Liver (tissue), 9 donors: ENCODE results near the gene ACTN3. TPM values are rescaled to one million over a fixed set of nuclear protein-coding genes. Genes with fewer than 3 reads are reported as not detected.

Experiments
- DNase-seq: peaks from one replicate; pipeline ENCODE4 v3.0.0-alpha.2; 2017; ENCODE audit warnings: low spot score
- H3K27ac ChIP-seq, 2 donors: one replicate each; pipeline ENCODE4 v1.7.0; 2013; ENCODE audit warnings: inconsistent platforms in 2 of 2, low read length in 2 of 2, control low read depth in 1 of 2, low read depth in 1 of 2, mild to moderate bottlenecking in 1 of 2
- H3K27me3 ChIP-seq, 4 donors: one replicate each; pipeline versions ENCODE4 v1.6.1 to v1.7.0; 2013; ENCODE audit warnings: low read length in 3 of 4, inconsistent platforms in 1 of 4, mild to moderate bottlenecking in 1 of 4, moderate library complexity in 1 of 4; ENCODE audit not compliant: control insufficient read depth in 4 of 4, insufficient read depth in 4 of 4
- H3K36me3 ChIP-seq, 4 donors: one replicate each; pipeline versions ENCODE4 v1.6.1 to v1.7.0; 2013; ENCODE audit warnings: low read length in 3 of 4, mild to moderate bottlenecking in 3 of 4, low read depth in 1 of 4, moderate library complexity in 1 of 4; ENCODE audit not compliant: control insufficient read depth in 4 of 4, insufficient read depth in 3 of 4
- H3K4me1 ChIP-seq, 4 donors: one replicate each; pipeline versions ENCODE4 v1.6.1 to v1.7.0; 2013; ENCODE audit warnings: low read length in 3 of 4, mild to moderate bottlenecking in 3 of 4, moderate library complexity in 1 of 4; ENCODE audit not compliant: control insufficient read depth in 4 of 4, insufficient read depth in 4 of 4
- H3K4me3 ChIP-seq, 3 donors: one replicate each; pipeline versions ENCODE4 v1.6.1 to v1.7.0; 2013; ENCODE audit warnings: low read length in 3 of 3, control low read depth in 1 of 3, low read depth in 1 of 3, mild to moderate bottlenecking in 1 of 3
- H3K9ac ChIP-seq, 2 donors: one replicate each; pipeline ENCODE4 v1.7.0; 2013; ENCODE audit warnings: low read length in 2 of 2, mild to moderate bottlenecking in 2 of 2, moderate library complexity in 2 of 2, control low read depth in 1 of 2, low read depth in 1 of 2
- H3K9me3 ChIP-seq, 4 donors: one replicate each; pipeline versions ENCODE4 v1.6.1 to v1.7.0; 2013; ENCODE audit warnings: low read length in 3 of 4; ENCODE audit not compliant: control insufficient read depth in 4 of 4
- ATF3 ChIP-seq: IDR thresholded peaks from 2 replicates; pipeline ENCODE4 v1.6.1; 2016; ENCODE audit warnings: antibody characterized with exemption
- EGR1 ChIP-seq, 2 donors: IDR thresholded peaks; 2 replicates each; pipeline ENCODE4 v1.6.1; 2016 to 2018; ENCODE audit warnings: antibody characterized with exemption in 2 of 2, low read depth in 2 of 2
- FOXA1 ChIP-seq: IDR thresholded peaks from 2 replicates; pipeline ENCODE4 v1.6.1; 2016; ENCODE audit warnings: antibody characterized with exemption
- FOXA2 ChIP-seq: IDR thresholded peaks from 2 replicates; pipeline ENCODE4 v1.6.1; 2016; ENCODE audit warnings: antibody characterized with exemption
- GABPA ChIP-seq, 2 donors: IDR thresholded peaks in 1 of 2; conservative IDR thresholded peaks in 1 of 2; 2 replicates each; pipeline ENCODE4 v1.6.1; 2016; ENCODE audit warnings: antibody characterized with exemption in 2 of 2, mild to moderate bottlenecking in 1 of 2, moderate library complexity in 1 of 2
- HNF4A ChIP-seq, 2 donors: conservative IDR thresholded peaks; 2 replicates each; pipeline ENCODE4 v1.6.1; 2016; ENCODE audit warnings: antibody characterized with exemption in 2 of 2, mild to moderate bottlenecking in 2 of 2
- HNF4G ChIP-seq: IDR thresholded peaks from 2 replicates; pipeline ENCODE4 v1.6.1; 2016; ENCODE audit warnings: antibody characterized with exemption
- JUND ChIP-seq, 2 donors: IDR thresholded peaks; 2 replicates each; pipeline ENCODE4 v1.6.1; 2016; ENCODE audit warnings: antibody characterized with exemption in 2 of 2
- RAD21 ChIP-seq, 2 donors: IDR thresholded peaks; 2 replicates each; pipeline ENCODE4 v1.6.1; 2016; ENCODE audit warnings: antibody characterized with exemption in 2 of 2, mild to moderate bottlenecking in 2 of 2
- RXRA ChIP-seq, 2 donors: IDR thresholded peaks; 2 replicates each; pipeline ENCODE4 v1.6.1; 2017 to 2018; ENCODE audit warnings: antibody characterized with exemption in 2 of 2, mild to moderate bottlenecking in 1 of 2
- SP1 ChIP-seq: IDR thresholded peaks from 2 replicates; pipeline ENCODE4 v1.6.1; 2018; ENCODE audit warnings: antibody characterized with exemption, mild to moderate bottlenecking
- TAF1 ChIP-seq: conservative IDR thresholded peaks from 2 replicates; pipeline ENCODE4 v1.6.1; 2016; ENCODE audit warnings: antibody characterized with exemption, mild to moderate bottlenecking
- YY1 ChIP-seq: IDR thresholded peaks from 2 replicates; pipeline ENCODE4 v1.6.1; 2016; ENCODE audit warnings: antibody characterized with exemption, mild to moderate bottlenecking
- ZBTB33 ChIP-seq: IDR thresholded peaks from 2 replicates; pipeline ENCODE4 v1.6.1; 2016; ENCODE audit warnings: antibody characterized with exemption
- whole genome bisulfite sequencing: extraction: QIAGEN DNeasy Blood & Tissue Kit; methylation state at CpG from one replicate; pipeline ENCODE4 v1.1.7; 2013; 5-methylcytosine and 5-hydroxymethylcytosine counted together
- polyA plus RNA-seq, 2 donors: library from polyadenylated mRNA; stranded (reverse) in 1 of 2; unstranded in 1 of 2; fragments of 200-250 nt in 1 of 2; fragments of >200 nt in 1 of 2; fragmentation: Nextera tagmentation in 1 of 2; extraction: Ambion mirVana in 1 of 2; gene quantifications; one replicate each; pipeline versions ENCODE4 v1.2.1 to v1.2.3, GENCODE V29; 2013 to 2015
- total RNA-seq, 2 donors: library from RNA; depleted of rRNA; stranded (reverse); fragments of >200 nt; gene quantifications; one replicate each; pipeline ENCODE4 v1.2.3, GENCODE V29; 2014
- TF ChIP-seq, protein P1 (sequence below): IDR thresholded peaks from 2 replicates; pipeline ENCODE4 v1.6.1; 2016; ENCODE audit warnings: antibody characterized with exemption
- TF ChIP-seq, protein P2 (sequence below): fragments of 150-350 bp; IDR thresholded peaks from 2 replicates; pipeline ENCODE4 v1.5.1; 2017; ENCODE audit warnings: improper control_type of control experiment, low read depth, low read length; ENCODE audit not compliant: missing input control
- TF ChIP-seq, protein P3 (sequence below): IDR thresholded peaks from 2 replicates; pipeline ENCODE4 v1.6.1; 2016; ENCODE audit warnings: antibody characterized with exemption, mild to moderate bottlenecking
- donor health status: healthy.
- donor health status: healthy.
- donor health status: healthy.
- donor health status: healthy.
- donor health status: healthy.

ACTN3 gene
- total and polyA plus RNA-seq, 4 donors, result not detected

GRCh38 chr11:66570079-66570849 lies 23.6 kb downstream of the ACTN3 start:
- Histone ChIP-seq H3K27me3 (no peaks in the 10 kb centered on the region), H3K36me3 (peaks cover 0 to 6% (median 0%) of the 10 kb centered on the region in 4 donors), H3K27ac (no peak overlapping the region), H3K9ac (no peak overlapping the region), H3K4me1 (peaks cover 2 to 14% (median 8%) of the 10 kb centered on the region in 4 donors), H3K9me3 (no peaks in the 10 kb centered on the region), H3K4me3 (no peak overlapping the region)
- WGBS, result 72% methylated on average over 5 of the region's 5 CpGs
- no peak for DNase-seq
- TF ChIP-seq, protein P1, sequence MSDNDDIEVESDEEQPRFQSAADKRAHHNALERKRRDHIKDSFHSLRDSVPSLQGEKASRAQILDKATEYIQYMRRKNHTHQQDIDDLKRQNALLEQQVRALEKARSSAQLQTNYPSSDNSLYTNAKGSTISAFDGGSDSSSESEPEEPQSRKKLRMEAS, result no peak
- TF ChIP-seq ZBTB33 (no peak), HNF4G (no peak), RAD21 (IDR thresholded peaks at IDR 0.05) (no peak), EGR1 (IDR thresholded peaks at IDR 0.05; ENCODE audit: low read depth in 2 of 2) (no peak), TAF1 (no peak), YY1 (no peak)
- TF ChIP-seq, protein P2, sequence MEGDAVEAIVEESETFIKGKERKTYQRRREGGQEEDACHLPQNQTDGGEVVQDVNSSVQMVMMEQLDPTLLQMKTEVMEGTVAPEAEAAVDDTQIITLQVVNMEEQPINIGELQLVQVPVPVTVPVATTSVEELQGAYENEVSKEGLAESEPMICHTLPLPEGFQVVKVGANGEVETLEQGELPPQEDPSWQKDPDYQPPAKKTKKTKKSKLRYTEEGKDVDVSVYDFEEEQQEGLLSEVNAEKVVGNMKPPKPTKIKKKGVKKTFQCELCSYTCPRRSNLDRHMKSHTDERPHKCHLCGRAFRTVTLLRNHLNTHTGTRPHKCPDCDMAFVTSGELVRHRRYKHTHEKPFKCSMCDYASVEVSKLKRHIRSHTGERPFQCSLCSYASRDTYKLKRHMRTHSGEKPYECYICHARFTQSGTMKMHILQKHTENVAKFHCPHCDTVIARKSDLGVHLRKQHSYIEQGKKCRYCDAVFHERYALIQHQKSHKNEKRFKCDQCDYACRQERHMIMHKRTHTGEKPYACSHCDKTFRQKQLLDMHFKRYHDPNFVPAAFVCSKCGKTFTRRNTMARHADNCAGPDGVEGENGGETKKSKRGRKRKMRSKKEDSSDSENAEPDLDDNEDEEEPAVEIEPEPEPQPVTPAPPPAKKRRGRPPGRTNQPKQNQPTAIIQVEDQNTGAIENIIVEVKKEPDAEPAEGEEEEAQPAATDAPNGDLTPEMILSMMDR, result no peak

GRCh38 chr11:66570850-66571180 lies 24.1 kb downstream of the ACTN3 start:
- Histone ChIP-seq H3K36me3 (peaks cover 0 to 3% (median 0%) of the 10 kb centered on the region in 4 donors), H3K9ac (no peak overlapping the region), H3K4me1 (peaks cover 2 to 14% (median 8%) of the 10 kb centered on the region in 4 donors), H3K27me3 (no peaks in the 10 kb centered on the region), H3K27ac (no peak overlapping the region), H3K9me3 (no peaks in the 10 kb centered on the region), H3K4me3 (no peak overlapping the region)
- DNase-seq, result no peak
- no peak for TF ChIP-seq FOXA1
- TF ChIP-seq TAF1, result no peak
- TF ChIP-seq ZBTB33, result no peak
- no peak for TF ChIP-seq JUND (IDR thresholded peaks at IDR 0.05)
- TF ChIP-seq, protein P2, result no peak
- no peak for TF ChIP-seq GABPA (IDR thresholded peaks at IDR 0.05 in 1 of 2, conservative IDR thresholded peaks at IDR 0.05 in 1 of 2)
- TF ChIP-seq SP1, result no peak
- TF ChIP-seq HNF4G, result no peak
- no peak for TF ChIP-seq RXRA (IDR thresholded peaks at IDR 0.05)
- no peak for TF ChIP-seq EGR1 (IDR thresholded peaks at IDR 0.05; ENCODE audit: low read depth in 2 of 2)
- no peak for TF ChIP-seq HNF4A (conservative IDR thresholded peaks at IDR 0.05)
- TF ChIP-seq, protein P1, result no peak
- TF ChIP-seq FOXA2, result no peak
- TF ChIP-seq, protein P3, sequence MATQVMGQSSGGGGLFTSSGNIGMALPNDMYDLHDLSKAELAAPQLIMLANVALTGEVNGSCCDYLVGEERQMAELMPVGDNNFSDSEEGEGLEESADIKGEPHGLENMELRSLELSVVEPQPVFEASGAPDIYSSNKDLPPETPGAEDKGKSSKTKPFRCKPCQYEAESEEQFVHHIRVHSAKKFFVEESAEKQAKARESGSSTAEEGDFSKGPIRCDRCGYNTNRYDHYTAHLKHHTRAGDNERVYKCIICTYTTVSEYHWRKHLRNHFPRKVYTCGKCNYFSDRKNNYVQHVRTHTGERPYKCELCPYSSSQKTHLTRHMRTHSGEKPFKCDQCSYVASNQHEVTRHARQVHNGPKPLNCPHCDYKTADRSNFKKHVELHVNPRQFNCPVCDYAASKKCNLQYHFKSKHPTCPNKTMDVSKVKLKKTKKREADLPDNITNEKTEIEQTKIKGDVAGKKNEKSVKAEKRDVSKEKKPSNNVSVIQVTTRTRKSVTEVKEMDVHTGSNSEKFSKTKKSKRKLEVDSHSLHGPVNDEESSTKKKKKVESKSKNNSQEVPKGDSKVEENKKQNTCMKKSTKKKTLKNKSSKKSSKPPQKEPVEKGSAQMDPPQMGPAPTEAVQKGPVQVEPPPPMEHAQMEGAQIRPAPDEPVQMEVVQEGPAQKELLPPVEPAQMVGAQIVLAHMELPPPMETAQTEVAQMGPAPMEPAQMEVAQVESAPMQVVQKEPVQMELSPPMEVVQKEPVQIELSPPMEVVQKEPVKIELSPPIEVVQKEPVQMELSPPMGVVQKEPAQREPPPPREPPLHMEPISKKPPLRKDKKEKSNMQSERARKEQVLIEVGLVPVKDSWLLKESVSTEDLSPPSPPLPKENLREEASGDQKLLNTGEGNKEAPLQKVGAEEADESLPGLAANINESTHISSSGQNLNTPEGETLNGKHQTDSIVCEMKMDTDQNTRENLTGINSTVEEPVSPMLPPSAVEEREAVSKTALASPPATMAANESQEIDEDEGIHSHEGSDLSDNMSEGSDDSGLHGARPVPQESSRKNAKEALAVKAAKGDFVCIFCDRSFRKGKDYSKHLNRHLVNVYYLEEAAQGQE, result no peak
- no peak for TF ChIP-seq ATF3
- TF ChIP-seq RAD21 (IDR thresholded peaks at IDR 0.05), result no peak
- no peak for TF ChIP-seq YY1
- 83% methylated on average over 2 of the region's 2 CpGs for WGBS
